T-cell (primary cell): ENCODE results near the gene FHL2. TPM values are rescaled to one million over a fixed set of nuclear protein-coding genes. Genes with fewer than 3 reads are reported as not detected.
A peak's percentile ranks its signal among the peaks of the same experiment; 100 is the strongest.

ENCODE experiments used
- ATAC-seq, 4 experiments: fragments of 200-7000 bp in 3 of 4; fragments of 150-1000 bp in 1 of 4; cut with Tn5 transposase; replicated peaks in 1 of 4; 1 replicate in 3 of 4; 2 replicates in 1 of 4; pipeline ENCODE4 v1.10.0; 2021; ENCODE audit warnings: moderate library complexity in 3 of 4, mild to moderate bottlenecking in 2 of 4, moderate number of reproducible peaks in 1 of 4
- CTCF ChIA-PET, 2 donors: fragments of 300-600 bp; sonication (Branson Sonifier 250); formaldehyde crosslinking; loops; one replicate each; lab custom pipeline; 2022; ENCODE audit warnings: antibody characterized with exemption in 2 of 2; lab: Charles Lee
- POLR2A ChIA-PET, 2 donors: fragments of 300-600 bp; sonication (Branson Sonifier 250); formaldehyde crosslinking; loops; one replicate each; lab custom pipeline; 2022; ENCODE audit warnings: antibody characterized with exemption in 2 of 2; lab: Charles Lee
- DNase-seq, 35 experiments: peaks; one replicate each; pipeline versions ENCODE4 v3.0.0 to v3.0.0-alpha.2; 2013 to 2023
- H3K27ac ChIP-seq: one replicate; pipeline ENCODE4 v1.5.1; 2013; ENCODE audit warnings: low read length
- H3K27me3 ChIP-seq, 2 experiments: replicated peaks in 1 of 2; 1 replicate in 1 of 2; 2 replicates in 1 of 2; pipeline versions ENCODE4 v1.6.1 to v1.7.0; 2013; ENCODE audit warnings: low read length in 1 of 2, mixed read lengths in 1 of 2; ENCODE audit not compliant: control insufficient read depth in 2 of 2, insufficient read depth in 2 of 2; ENCODE audit errors: extremely low read depth in 1 of 2
- H3K36me3 ChIP-seq, 2 donors: 1 replicate in 1 of 2; 2 replicates in 1 of 2; pipeline versions ENCODE4 v1.6.1 to v1.7.0; 2013; ENCODE audit warnings: low read length in 1 of 2; ENCODE audit not compliant: control insufficient read depth in 2 of 2, insufficient read depth in 1 of 2; ENCODE audit errors: extremely low read depth in 1 of 2
- H3K4me1 ChIP-seq, 2 experiments: 1 replicate in 1 of 2; 2 replicates in 1 of 2; pipeline versions ENCODE4 v1.6.1 to v1.7.0; 2013; ENCODE audit warnings: low read length in 2 of 2, mixed read lengths in 1 of 2; ENCODE audit not compliant: insufficient read depth in 2 of 2, control insufficient read depth in 1 of 2; ENCODE audit errors: extremely low read depth in 1 of 2
- H3K4me3 ChIP-seq, 2 donors: 1 replicate in 1 of 2; 2 replicates in 1 of 2; pipeline versions ENCODE4 v1.5.1 to v1.7.0; 2013; ENCODE audit warnings: mild to moderate bottlenecking in 2 of 2, low read length in 1 of 2, moderate library complexity in 1 of 2; ENCODE audit not compliant: control insufficient read depth in 1 of 2; ENCODE audit errors: extremely low read depth in 1 of 2
- H3K9me3 ChIP-seq: 2 replicates; pipeline ENCODE4 v1.7.0; 2013
- H3K27ac Mint-ChIP-seq, 2 donors: one replicate each; pipeline ENCODE4 v1.8.0; 2020 to 2021; ENCODE audit warnings: mild to moderate bottlenecking in 2 of 2, mixed read lengths in 2 of 2
- H3K27me3 Mint-ChIP-seq, 2 donors: one replicate each; pipeline ENCODE4 v1.8.0; 2021 to 2022; ENCODE audit warnings: mixed read lengths in 2 of 2
- H3K36me3 Mint-ChIP-seq: one replicate; pipeline ENCODE4 v1.8.0; 2021; ENCODE audit warnings: mixed read lengths
- H3K4me1 Mint-ChIP-seq, 3 donors: one replicate each; pipeline ENCODE4 v1.8.0; 2020 to 2022; ENCODE audit warnings: mixed read lengths in 3 of 3, mild to moderate bottlenecking in 1 of 3
- H3K4me3 Mint-ChIP-seq, 3 donors: one replicate each; pipeline ENCODE4 v1.8.0; 2020 to 2022; ENCODE audit warnings: mild to moderate bottlenecking in 3 of 3, mixed read lengths in 3 of 3, moderate library complexity in 3 of 3
- H3K9me3 Mint-ChIP-seq, 3 donors: one replicate each; pipeline ENCODE4 v1.8.0; 2020 to 2022; ENCODE audit warnings: mixed read lengths in 3 of 3
- WGBS: methylation state at CpG from one replicate; pipeline ENCODE4 v1.1.5; 2013; ENCODE audit warnings: missing lambda C conversion rate; ENCODE audit not compliant: insufficient coverage; 5-methylcytosine and 5-hydroxymethylcytosine counted together
- total RNA-seq, 35 experiments: library from RNA in 6 of 35; stranded (reverse) in 6 of 35; fragments of 120-200 nt in 1 of 35; gene quantifications; one replicate each; pipeline versions ENCODE4 v1.2.1 to v1.2.4 and lab custom pipeline; 2013 to 2026

FHL2 gene
- total RNA-seq, 5 donors from 2014 or later (not counting 1 experiment from before 2014, with no cell fraction given) = 0.56 to 1.2 (median 1.1) TPM

DNA sequence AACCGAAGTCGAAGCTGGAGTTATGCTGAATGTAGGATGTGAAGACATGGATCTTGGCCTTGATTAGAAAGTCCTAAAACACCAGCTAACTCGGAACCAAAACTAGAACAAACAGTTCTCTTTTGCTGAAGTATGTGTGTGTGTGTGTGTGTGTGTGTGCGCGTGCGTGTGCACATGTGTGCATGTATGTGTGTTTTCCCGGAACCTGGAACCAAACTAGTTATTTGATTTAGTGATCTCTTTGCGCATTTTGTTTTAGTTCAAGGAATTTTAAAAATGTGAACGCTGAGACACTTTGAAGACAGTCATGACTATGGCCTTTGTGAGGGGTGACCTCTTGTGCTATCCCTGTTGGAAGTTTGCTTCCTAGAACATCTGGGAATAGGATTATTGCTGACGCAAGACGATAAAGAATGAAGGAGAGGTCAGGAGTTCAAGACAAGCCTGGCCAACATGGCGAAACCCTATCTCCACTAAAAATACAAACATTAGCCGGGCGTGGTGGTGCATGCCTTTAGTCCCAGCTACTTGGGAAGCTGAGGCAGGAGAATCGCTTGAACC lies 23.8 kb downstream of the FHL2 start:
- CTCF ChIA-PET = interaction anchor here in 1 of 2 donors (0.8 kb wide), 1 partner anchor 25 kb away, joined by 3 read pairs; no protein-coding TSS in a partner anchor
- H3K36me3 ChIP-seq = peaks cover 0 to 4% of the 10 kb centered on the region in 2 donors
- no peaks in the 10 kb centered on the region for H3K36me3 Mint-ChIP-seq
- no peaks in the 10 kb centered on the region for H3K27me3 Mint-ChIP-seq
- POLR2A ChIA-PET = no interaction called here
- DNase-seq (no peak), ATAC-seq (no peak)
- H3K27ac Mint-ChIP-seq = no peak overlapping the region
- H3K4me1 ChIP-seq = peaks cover 0 to 19% of the 10 kb centered on the region in 2 experiments
- H3K4me3 ChIP-seq = no peak overlapping the region
- H3K9me3 Mint-ChIP-seq = no peaks in the 10 kb centered on the region
- no peaks in the 10 kb centered on the region for H3K27me3 ChIP-seq
- no peak overlapping the region for H3K27ac ChIP-seq
- H3K4me3 Mint-ChIP-seq = no peak overlapping the region
- 98% methylated on average over 8 of the region's 15 CpGs for WGBS
- no peaks in the 10 kb centered on the region for H3K9me3 ChIP-seq
- H3K4me1 Mint-ChIP-seq = peaks cover 8 to 16% (median 10%) of the 10 kb centered on the region in 3 donors

DNA sequence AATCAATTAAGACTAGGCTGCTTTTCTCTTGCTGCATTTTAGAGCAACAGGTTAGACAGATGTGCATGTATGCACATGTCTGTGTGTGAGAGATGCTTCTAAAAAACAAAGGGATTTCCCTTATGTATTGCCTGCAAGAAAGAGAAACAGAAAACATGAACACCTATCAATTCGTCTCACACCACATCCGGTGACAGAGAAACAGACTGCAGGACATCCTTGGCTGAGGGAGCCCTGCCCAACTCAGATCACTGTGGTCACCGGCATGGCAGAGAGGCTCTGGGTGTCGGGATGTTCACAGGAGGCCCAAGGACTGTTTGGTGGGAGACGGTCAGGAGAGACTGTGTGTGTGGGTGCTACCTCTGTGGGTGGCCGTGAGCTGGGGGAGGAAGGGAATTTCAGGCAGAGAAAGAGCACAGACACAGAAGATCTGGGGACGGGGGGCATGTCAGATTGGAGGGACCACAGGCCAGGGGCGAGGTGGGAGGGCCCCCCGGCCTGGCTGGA lies 24.9 kb downstream of the FHL2 start:
- Mint-ChIP-seq H3K27ac (peak overlapping the region; percentile 82 to 88), H3K4me3 (peak overlapping the region; percentile 49 to 60 (median 58)), H3K9me3 (no peaks in the 10 kb centered on the region), H3K4me1 (peaks cover 13 to 22% (median 17%) of the 10 kb centered on the region in 3 donors), H3K36me3 (no peaks in the 10 kb centered on the region), H3K27me3 (no peaks in the 10 kb centered on the region)
- Histone ChIP-seq H3K4me1 (peaks cover 0 to 25% of the 10 kb centered on the region in 2 experiments), H3K27me3 (no peaks in the 10 kb centered on the region), H3K4me3 (no peak overlapping the region), H3K27ac (peak overlapping the region; percentile 21), H3K9me3 (no peaks in the 10 kb centered on the region), H3K36me3 (peaks cover 0 to 4% of the 10 kb centered on the region in 2 donors)
- peak in 14 of 35 experiments; percentile 4 to 52 (median 13) for DNase-seq
- POLR2A ChIA-PET = no interaction called here
- WGBS = 55% methylated on average over 7 of the region's 9 CpGs
- ATAC-seq = peak; percentile 28 to 40 (median 36)
- CTCF ChIA-PET = interaction anchor here in 1 of 2 donors (0.8 kb wide), 1 partner anchor 27 kb away, joined by 3 read pairs; no protein-coding TSS in a partner anchor

DNA sequence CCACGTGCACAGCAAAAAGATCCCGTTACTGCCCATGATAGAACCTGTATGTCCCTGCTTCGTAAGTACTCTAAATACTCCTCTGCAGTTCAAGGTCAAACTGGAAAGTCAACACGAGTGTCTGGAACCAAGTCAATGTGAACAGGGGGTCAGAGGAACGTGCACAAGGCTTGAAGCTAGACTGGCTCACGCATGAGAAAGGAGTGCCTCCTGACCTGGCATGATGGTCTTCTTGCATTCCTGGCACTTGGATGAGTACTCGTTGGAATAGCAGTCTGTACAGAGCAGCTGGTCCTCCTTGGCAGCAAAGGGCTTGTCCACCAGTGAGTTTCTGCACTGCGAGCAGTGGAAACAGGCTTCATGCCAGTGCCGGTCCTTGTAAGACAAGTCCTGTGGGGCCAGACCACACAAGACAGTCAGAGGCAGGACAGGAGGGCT lies 25.5 kb downstream of the FHL2 start:
- peak overlapping the region; percentile 21 for H3K27ac ChIP-seq
- H3K36me3 Mint-ChIP-seq = no peaks in the 10 kb centered on the region
- H3K4me1 ChIP-seq = peaks cover 0 to 25% of the 10 kb centered on the region in 2 experiments
- H3K27me3 ChIP-seq = no peaks in the 10 kb centered on the region
- H3K4me1 Mint-ChIP-seq = peaks cover 13 to 22% (median 17%) of the 10 kb centered on the region in 3 donors
- no peaks in the 10 kb centered on the region for H3K27me3 Mint-ChIP-seq
- CTCF ChIA-PET = no interaction called here
- peaks cover 0 to 4% of the 10 kb centered on the region in 2 donors for H3K36me3 ChIP-seq
- ATAC-seq (no peak), DNase-seq (no peak)
- H3K9me3 ChIP-seq = no peaks in the 10 kb centered on the region
- POLR2A ChIA-PET = no interaction called here
- peak overlapping the region in 1 of 3 donors; percentile 58 for H3K4me3 Mint-ChIP-seq
- H3K4me3 ChIP-seq = no peak overlapping the region
- H3K9me3 Mint-ChIP-seq = no peaks in the 10 kb centered on the region
- 87% methylated on average over 6 of the region's 9 CpGs for WGBS
- H3K27ac Mint-ChIP-seq = peak overlapping the region in 1 of 2 donors; percentile 88

DNA sequence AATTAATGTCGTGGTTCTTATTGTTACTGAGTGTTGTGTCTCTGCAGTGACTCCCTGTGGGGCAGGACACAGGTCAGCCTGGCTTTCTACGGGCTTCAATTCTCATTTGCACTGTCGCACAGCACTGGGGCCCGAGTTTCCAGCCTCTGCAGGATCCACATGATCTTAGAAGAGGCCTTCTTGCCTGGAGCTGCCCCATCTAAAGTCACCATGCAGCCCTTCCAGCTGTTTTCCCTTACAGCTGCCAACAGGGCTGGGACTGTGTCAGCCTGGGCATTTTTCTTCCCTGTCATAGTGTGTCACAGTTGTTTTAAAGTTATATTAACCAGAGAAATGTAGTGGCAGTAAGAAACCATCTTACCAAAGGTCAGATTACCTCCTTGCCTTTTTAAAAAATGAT lies 27.0 kb downstream of the FHL2 start:
- CTCF ChIA-PET = interaction anchor here in 1 of 2 donors (0.7 kb wide), 1 partner anchor 292 kb away, joined by 3 read pairs; no protein-coding TSS in a partner anchor
- no peaks in the 10 kb centered on the region for H3K9me3 Mint-ChIP-seq
- Histone ChIP-seq H3K27ac (no peak overlapping the region), H3K27me3 (no peaks in the 10 kb centered on the region), H3K4me1 (peaks cover 0 to 25% of the 10 kb centered on the region in 2 experiments), H3K9me3 (no peaks in the 10 kb centered on the region), H3K4me3 (no peak overlapping the region), H3K36me3 (peaks cover 0 to 4% of the 10 kb centered on the region in 2 donors)
- no peak for DNase-seq
- no peaks in the 10 kb centered on the region for H3K27me3 Mint-ChIP-seq
- POLR2A ChIA-PET = no interaction called here
- no peaks in the 10 kb centered on the region for H3K36me3 Mint-ChIP-seq
- peaks cover 13 to 22% (median 17%) of the 10 kb centered on the region in 3 donors for H3K4me1 Mint-ChIP-seq
- no peak overlapping the region for H3K27ac Mint-ChIP-seq
- ATAC-seq = no peak
- H3K4me3 Mint-ChIP-seq = no peak overlapping the region
- WGBS = 84% methylated on average over 4 of the region's 4 CpGs

DNA sequence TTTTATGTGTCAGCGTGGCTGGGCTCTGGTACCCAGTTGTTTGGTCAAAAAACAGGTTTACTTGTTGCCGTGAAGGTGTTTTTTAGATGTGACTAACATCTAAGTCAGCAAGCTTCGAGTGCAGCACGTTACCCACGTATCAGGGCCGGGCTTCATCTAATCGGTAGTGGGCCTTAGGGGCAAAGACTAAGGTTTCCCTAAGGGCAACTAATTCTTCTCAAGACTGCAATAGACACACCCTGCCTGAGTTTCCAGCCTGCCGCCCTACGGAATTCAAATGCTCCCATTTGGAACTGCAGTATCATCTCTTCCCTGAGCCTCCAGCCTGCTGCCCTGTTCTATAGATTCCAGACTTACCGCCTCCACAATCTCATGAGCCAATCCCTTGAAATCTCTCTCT lies 27.7 kb downstream of the FHL2 start:
- WGBS = 91% methylated on average over 8 of the region's 10 CpGs
- H3K27ac Mint-ChIP-seq = no peak overlapping the region
- peaks cover 0 to 4% of the 10 kb centered on the region in 2 donors for H3K36me3 ChIP-seq
- H3K4me1 ChIP-seq = peaks cover 0 to 25% of the 10 kb centered on the region in 2 experiments
- H3K4me1 Mint-ChIP-seq = peaks cover 13 to 22% (median 17%) of the 10 kb centered on the region in 3 donors
- H3K27ac ChIP-seq = no peak overlapping the region
- H3K9me3 ChIP-seq = no peaks in the 10 kb centered on the region
- ATAC-seq = no peak
- no peak for DNase-seq
- no peak overlapping the region for H3K4me3 ChIP-seq
- no peaks in the 10 kb centered on the region for H3K36me3 Mint-ChIP-seq
- POLR2A ChIA-PET = no interaction called here
- no peaks in the 10 kb centered on the region for H3K27me3 Mint-ChIP-seq
- CTCF ChIA-PET = no interaction called here
- H3K9me3 Mint-ChIP-seq = no peaks in the 10 kb centered on the region
- no peak overlapping the region for H3K4me3 Mint-ChIP-seq
- H3K27me3 ChIP-seq = no peaks in the 10 kb centered on the region

DNA sequence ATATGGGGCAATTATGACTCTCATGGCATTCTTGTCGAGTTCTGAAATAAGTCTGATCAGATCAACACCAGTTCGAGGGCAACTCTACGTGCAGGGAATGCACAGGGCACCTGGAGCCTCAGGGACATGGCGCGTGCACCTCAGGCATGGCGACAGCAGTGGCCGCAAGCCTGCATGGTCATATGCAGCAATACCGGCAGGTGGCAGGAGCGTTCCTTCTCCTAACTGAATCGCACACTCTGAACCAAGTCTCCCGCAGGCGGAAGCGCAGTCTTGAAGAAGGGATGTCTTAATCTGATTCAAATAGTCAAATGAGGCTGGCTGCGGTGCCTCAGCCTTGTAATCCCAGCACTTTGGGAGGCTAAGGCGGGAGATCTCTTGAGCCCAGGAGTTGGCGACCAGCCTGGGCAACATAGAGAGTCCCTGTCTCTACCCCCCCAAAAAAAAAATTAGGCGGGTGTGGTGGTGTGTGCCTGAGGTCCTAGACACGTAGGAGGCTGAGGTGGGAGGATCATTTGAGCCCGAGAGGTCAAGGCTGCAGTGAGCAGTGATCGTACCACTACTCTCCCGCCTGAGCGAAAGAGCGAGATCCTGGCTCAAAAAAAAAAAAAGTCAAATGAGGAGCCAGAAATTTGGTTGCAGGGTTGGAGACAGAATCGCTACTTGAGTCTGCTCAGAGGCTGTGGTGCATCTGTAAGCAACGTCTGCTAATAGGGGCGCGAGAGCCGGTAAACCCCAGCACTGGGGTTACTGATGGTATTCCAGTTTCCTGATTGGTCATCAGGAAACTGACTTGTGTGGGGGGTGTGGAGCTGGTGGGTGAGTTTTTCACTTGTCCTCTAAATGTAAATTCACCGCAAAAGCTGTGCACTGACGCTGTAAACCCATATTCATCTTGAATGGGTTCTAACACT lies 28.8 kb downstream of the FHL2 start:
- no peak overlapping the region for H3K27ac ChIP-seq
- WGBS = 46% methylated on average over 15 of the region's 30 CpGs
- H3K4me1 ChIP-seq = peaks cover 0 to 25% of the 10 kb centered on the region in 2 experiments
- DNase-seq (peak; percentile 70 to 92 (median 83)), ATAC-seq (peak; percentile 96 to 99 (median 98))
- H3K36me3 ChIP-seq = peaks cover 0 to 4% of the 10 kb centered on the region in 2 donors
- CTCF ChIA-PET = interaction anchor here (0.7 to 2.6 kb wide), 10 partner anchors 14 to 728 kb away, joined by 3 to 17 read pairs (median 4); partner anchors contain the start of gene FHL2 (in 1 of the 2)
- Mint-ChIP-seq H3K9me3 (no peaks in the 10 kb centered on the region), H3K4me3 (peak overlapping the region in 2 of 3 donors; percentile 21 to 48), H3K4me1 (peaks cover 13 to 22% (median 17%) of the 10 kb centered on the region in 3 donors), H3K27ac (peak overlapping the region in 1 of 2 donors; percentile 36), H3K27me3 (no peaks in the 10 kb centered on the region), H3K36me3 (peaks cover 4% of the 10 kb centered on the region)
- no peaks in the 10 kb centered on the region for H3K27me3 ChIP-seq
- H3K9me3 ChIP-seq = no peaks in the 10 kb centered on the region
- no peak overlapping the region for H3K4me3 ChIP-seq
- POLR2A ChIA-PET = interaction anchor here in 1 of 2 donors (0.7 kb wide), 1 partner anchor 82 kb away, joined by 3 read pairs; no protein-coding TSS in a partner anchor
